Mesothelial cell of epicardium (in vitro differentiated cells): ENCODE measurements around the gene ITPR1. TPM values are rescaled to one million over a fixed set of nuclear protein-coding genes. Genes with fewer than 3 reads are reported as not detected.
A peak's percentile ranks its signal among the peaks of the same experiment; 100 is the strongest.

ENCODE experiments used
- DNase-seq, 2 experiments: peaks; one replicate each; pipeline ENCODE4 v3.0.0; 2021; ENCODE audit warnings: low spot score in 2 of 2; ENCODE audit not compliant: unreplicated experiment in 2 of 2
- H3K27ac Mint-ChIP-seq: 2 replicates; pipeline ENCODE4 v1.8.0; 2021; ENCODE audit warnings: mixed read lengths
- H3K27me3 Mint-ChIP-seq: 2 replicates; pipeline ENCODE4 v1.8.0; 2021; ENCODE audit warnings: low read depth, mixed read lengths
- H3K36me3 Mint-ChIP-seq: 2 replicates; pipeline ENCODE4 v1.8.0; 2021; ENCODE audit warnings: mixed read lengths
- H3K4me1 Mint-ChIP-seq: 2 replicates; pipeline ENCODE4 v1.8.0; 2021; ENCODE audit warnings: mixed read lengths
- H3K4me3 Mint-ChIP-seq: 2 replicates; pipeline ENCODE4 v1.8.0; 2021; ENCODE audit warnings: mild to moderate bottlenecking, moderate library complexity, mixed read lengths
- H3K9me3 Mint-ChIP-seq: 2 replicates; pipeline ENCODE4 v1.8.0; 2021; ENCODE audit warnings: mixed read lengths
- total RNA-seq: library from RNA; stranded (reverse); gene quantifications from 3 replicates; pipeline ENCODE4 v1.2.1, GENCODE V29; 2021
- TF ChIP-seq, protein P1 (sequence below): fragments of 200-600 bp; sonication (generic); IDR thresholded peaks from one replicate; pipeline ENCODE4 v1.5.0; 2021; ENCODE audit warnings: antibody characterized with exemption; ENCODE audit not compliant: unreplicated experiment

Gene ITPR1
- total RNA-seq, 1 donor from 2014 or later: 21.3 TPM

DNA sequence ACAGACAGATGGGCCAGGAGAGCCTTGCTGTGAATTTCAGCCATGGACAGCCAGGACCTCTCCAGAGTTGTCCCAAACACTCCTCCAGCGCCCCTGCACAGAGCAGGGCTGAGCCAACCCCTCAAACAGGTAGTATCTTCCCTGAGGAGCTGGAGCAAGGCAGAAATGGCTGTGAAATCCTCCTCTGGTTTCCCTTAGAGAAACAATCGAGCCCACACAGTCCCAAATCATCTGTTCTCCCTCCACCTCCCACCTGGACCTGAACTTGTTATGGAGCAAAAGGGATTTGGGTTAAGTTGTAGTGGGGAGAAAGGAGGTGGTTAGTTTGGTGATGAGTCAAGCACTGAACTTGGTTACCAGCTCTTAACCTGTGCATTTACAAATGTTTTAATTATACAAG, 280.4 kb downstream of the ITPR1 start:
- no peaks in the 10 kb centered on the region for H3K9me3 Mint-ChIP-seq
- H3K27me3 Mint-ChIP-seq: no peaks in the 10 kb centered on the region
- TF ChIP-seq, protein P1, sequence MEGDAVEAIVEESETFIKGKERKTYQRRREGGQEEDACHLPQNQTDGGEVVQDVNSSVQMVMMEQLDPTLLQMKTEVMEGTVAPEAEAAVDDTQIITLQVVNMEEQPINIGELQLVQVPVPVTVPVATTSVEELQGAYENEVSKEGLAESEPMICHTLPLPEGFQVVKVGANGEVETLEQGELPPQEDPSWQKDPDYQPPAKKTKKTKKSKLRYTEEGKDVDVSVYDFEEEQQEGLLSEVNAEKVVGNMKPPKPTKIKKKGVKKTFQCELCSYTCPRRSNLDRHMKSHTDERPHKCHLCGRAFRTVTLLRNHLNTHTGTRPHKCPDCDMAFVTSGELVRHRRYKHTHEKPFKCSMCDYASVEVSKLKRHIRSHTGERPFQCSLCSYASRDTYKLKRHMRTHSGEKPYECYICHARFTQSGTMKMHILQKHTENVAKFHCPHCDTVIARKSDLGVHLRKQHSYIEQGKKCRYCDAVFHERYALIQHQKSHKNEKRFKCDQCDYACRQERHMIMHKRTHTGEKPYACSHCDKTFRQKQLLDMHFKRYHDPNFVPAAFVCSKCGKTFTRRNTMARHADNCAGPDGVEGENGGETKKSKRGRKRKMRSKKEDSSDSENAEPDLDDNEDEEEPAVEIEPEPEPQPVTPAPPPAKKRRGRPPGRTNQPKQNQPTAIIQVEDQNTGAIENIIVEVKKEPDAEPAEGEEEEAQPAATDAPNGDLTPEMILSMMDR: no peak
- no peaks in the 10 kb centered on the region for H3K36me3 Mint-ChIP-seq
- DNase-seq: no peak
- H3K27ac Mint-ChIP-seq: no peak overlapping the region
- H3K4me1 Mint-ChIP-seq: peaks cover 38% of the 10 kb centered on the region
- no peak overlapping the region for H3K4me3 Mint-ChIP-seq

DNA sequence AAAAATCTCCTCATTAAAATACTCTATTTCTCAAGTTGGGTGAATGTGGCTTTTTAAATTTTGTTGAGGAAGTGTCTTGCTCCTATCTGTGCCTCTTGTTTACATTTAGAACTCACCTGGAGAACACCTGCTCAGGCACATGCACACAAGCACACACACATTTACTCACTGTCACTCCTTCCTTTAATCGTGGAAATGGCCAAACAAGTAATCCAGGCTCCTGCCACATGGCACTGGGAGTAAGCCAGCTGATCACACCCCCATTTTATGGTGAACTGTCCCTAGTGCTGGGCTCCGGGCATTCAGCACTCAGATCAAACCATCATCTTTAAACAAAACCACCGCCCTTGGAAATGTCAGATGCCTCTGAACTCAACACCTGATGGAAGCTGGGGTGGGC, 281.4 kb downstream of the ITPR1 start:
- Mint-ChIP-seq H3K27ac (no peak overlapping the region), H3K9me3 (no peaks in the 10 kb centered on the region), H3K36me3 (no peaks in the 10 kb centered on the region), H3K27me3 (no peaks in the 10 kb centered on the region), H3K4me3 (no peak overlapping the region), H3K4me1 (peaks cover 40% of the 10 kb centered on the region)
- no peak for DNase-seq
- TF ChIP-seq, protein P1: no peak

DNA sequence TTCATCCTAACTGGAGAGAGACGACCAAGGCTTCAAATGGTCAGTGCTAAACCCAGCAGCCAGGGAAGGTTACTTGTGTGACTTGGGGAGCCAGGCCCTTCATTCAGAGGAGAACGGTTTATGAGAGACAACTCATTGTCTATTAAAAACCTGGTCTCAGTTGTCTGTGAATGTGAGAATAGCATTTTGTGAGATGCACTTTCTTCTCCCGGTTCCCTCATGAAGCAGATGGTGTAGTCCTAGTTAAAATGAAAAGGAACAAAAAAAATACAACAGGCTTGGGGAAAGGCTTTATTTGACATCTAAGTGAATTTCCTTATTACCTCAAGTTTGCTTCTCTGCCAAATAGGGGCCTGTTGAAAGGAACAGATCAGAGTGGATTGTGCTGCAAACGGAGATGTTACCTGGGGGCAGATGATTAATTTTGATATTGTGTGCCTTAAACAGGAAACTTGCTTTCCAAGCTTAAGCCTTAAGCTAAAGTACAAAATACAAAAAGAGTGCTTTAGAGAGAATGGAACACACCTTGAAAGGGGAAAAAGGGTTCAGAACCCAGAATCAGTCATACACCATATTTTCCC, 283.3 kb downstream of the ITPR1 start:
- Mint-ChIP-seq H3K4me1 (peaks cover 49% of the 10 kb centered on the region), H3K27me3 (no peaks in the 10 kb centered on the region), H3K27ac (peak overlapping the region; percentile 73), H3K36me3 (no peaks in the 10 kb centered on the region), H3K4me3 (no peak overlapping the region), H3K9me3 (no peaks in the 10 kb centered on the region)
- TF ChIP-seq, protein P1: no peak
- DNase-seq: no peak

GRCh38 chr3:4776980-4777581, 283.9 kb downstream of the ITPR1 start:
- Mint-ChIP-seq H3K27ac (peak overlapping the region; percentile 73), H3K36me3 (no peaks in the 10 kb centered on the region), H3K27me3 (no peaks in the 10 kb centered on the region), H3K4me1 (peaks cover 46% of the 10 kb centered on the region), H3K9me3 (no peaks in the 10 kb centered on the region), H3K4me3 (no peak overlapping the region)
- TF ChIP-seq, protein P1: no peak
- no peak for DNase-seq

DNA sequence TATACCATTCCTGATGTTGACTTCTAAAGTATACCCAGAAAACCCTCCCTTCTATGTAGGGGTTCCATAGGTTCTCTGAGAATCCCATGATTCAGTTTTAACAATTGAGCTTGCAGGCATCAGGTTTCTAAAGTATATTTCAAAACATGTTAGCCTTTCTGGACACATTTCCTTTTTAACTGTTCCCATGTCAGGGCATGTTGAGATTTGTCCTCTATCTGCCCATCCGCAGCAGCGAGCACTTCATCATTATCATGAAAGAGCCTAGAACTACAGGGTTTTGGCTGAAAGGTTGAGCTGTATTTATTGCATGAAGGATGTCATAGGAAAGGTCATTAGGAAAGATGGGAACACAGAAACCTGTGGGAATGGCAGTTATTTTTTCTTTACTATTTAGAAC, 285.0 kb downstream of the ITPR1 start:
- Mint-ChIP-seq H3K4me3 (no peak overlapping the region), H3K27me3 (no peaks in the 10 kb centered on the region), H3K36me3 (no peaks in the 10 kb centered on the region), H3K27ac (no peak overlapping the region), H3K9me3 (no peaks in the 10 kb centered on the region), H3K4me1 (peaks cover 44% of the 10 kb centered on the region)
- TF ChIP-seq, protein P1: no peak
- DNase-seq: no peak
